ENCODE results near the gene INPP5A.

GRCh38 chr10:132763545-132763944 lies 226.0 kb downstream of the INPP5A start:
- TF ChIP-seq, protein P1, sequence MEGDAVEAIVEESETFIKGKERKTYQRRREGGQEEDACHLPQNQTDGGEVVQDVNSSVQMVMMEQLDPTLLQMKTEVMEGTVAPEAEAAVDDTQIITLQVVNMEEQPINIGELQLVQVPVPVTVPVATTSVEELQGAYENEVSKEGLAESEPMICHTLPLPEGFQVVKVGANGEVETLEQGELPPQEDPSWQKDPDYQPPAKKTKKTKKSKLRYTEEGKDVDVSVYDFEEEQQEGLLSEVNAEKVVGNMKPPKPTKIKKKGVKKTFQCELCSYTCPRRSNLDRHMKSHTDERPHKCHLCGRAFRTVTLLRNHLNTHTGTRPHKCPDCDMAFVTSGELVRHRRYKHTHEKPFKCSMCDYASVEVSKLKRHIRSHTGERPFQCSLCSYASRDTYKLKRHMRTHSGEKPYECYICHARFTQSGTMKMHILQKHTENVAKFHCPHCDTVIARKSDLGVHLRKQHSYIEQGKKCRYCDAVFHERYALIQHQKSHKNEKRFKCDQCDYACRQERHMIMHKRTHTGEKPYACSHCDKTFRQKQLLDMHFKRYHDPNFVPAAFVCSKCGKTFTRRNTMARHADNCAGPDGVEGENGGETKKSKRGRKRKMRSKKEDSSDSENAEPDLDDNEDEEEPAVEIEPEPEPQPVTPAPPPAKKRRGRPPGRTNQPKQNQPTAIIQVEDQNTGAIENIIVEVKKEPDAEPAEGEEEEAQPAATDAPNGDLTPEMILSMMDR (conservative IDR thresholded peaks at IDR 0.05; ENCODE audit: low read length), result no peak
- TF ChIP-seq EZH2phosphoT487 (IDR thresholded peaks at IDR 0.05; ENCODE audit: borderline replicate concordance), result no peak

Data from Loucy (cell line).